Testis (tissue), 2 donors: ENCODE results near the gene CDC42SE2.

Experiments used
- POLR2A ChIP-seq: fragments of 450-650 bp; IDR thresholded peaks from one replicate; pipeline ENCODE4 v1.6.1; 2017; ENCODE audit warnings: antibody characterized with exemption, mild to moderate bottlenecking, moderate library complexity
- TF ChIP-seq, protein P1 (sequence below), 3 experiments: fragments of 450-650 bp in 2 of 3; fragments of 200-600 bp in 1 of 3; sonication (generic) in 1 of 3; IDR thresholded peaks; one replicate each; pipeline ENCODE4 v1.5.1; 2016 to 2019; ENCODE audit warnings: antibody characterized with exemption in 3 of 3, mild to moderate bottlenecking in 2 of 3, moderate library complexity in 1 of 3

DNA sequence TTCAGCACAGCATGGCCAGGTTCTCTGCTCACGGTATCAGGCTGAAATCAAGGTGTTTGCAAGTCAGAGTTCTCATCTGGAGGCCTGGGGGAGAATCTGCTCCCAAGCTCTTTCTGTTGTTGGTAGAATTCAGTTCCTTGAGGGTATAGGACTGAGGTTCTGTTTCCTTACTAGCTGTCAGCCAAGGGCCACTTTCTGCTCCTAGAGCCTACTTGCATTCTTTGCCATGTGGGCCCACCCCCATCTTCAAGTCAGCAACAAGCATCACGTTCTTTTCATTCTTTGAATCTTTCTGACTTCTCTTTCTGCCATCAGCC is 7.4 kb upstream of the CDC42SE2 start:
- no peak for TF ChIP-seq POLR2A
- TF ChIP-seq, protein P1, sequence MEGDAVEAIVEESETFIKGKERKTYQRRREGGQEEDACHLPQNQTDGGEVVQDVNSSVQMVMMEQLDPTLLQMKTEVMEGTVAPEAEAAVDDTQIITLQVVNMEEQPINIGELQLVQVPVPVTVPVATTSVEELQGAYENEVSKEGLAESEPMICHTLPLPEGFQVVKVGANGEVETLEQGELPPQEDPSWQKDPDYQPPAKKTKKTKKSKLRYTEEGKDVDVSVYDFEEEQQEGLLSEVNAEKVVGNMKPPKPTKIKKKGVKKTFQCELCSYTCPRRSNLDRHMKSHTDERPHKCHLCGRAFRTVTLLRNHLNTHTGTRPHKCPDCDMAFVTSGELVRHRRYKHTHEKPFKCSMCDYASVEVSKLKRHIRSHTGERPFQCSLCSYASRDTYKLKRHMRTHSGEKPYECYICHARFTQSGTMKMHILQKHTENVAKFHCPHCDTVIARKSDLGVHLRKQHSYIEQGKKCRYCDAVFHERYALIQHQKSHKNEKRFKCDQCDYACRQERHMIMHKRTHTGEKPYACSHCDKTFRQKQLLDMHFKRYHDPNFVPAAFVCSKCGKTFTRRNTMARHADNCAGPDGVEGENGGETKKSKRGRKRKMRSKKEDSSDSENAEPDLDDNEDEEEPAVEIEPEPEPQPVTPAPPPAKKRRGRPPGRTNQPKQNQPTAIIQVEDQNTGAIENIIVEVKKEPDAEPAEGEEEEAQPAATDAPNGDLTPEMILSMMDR (IDR thresholded peaks at IDR 0.05): no peak
